Right lobe of liver (tissue), 4 donors: ENCODE results near the gene SMAD1.

Experiments
- POLR2A ChIP-seq: fragments of 450-650 bp; IDR thresholded peaks from one replicate; pipeline ENCODE4 v1.6.1; 2017; ENCODE audit warnings: antibody characterized with exemption, mild to moderate bottlenecking
- TF ChIP-seq, protein P1 (sequence below), 4 donors: fragments of 200-600 bp in 3 of 4; fragments of 450-650 bp in 1 of 4; IDR thresholded peaks; one replicate each; pipeline versions ENCODE4 v1.5.1 to v1.8.0; 2016 to 2022; ENCODE audit warnings: antibody characterized with exemption in 4 of 4, mild to moderate bottlenecking in 2 of 4
- donor health status: DM: no; HTN: no; CAD: no.
- donor health status: DM: no; HTN: no; CAD: no.
- donor health status: DM: no; HTN: yes; CAD: no.

- TF ChIP-seq, protein P1, sequence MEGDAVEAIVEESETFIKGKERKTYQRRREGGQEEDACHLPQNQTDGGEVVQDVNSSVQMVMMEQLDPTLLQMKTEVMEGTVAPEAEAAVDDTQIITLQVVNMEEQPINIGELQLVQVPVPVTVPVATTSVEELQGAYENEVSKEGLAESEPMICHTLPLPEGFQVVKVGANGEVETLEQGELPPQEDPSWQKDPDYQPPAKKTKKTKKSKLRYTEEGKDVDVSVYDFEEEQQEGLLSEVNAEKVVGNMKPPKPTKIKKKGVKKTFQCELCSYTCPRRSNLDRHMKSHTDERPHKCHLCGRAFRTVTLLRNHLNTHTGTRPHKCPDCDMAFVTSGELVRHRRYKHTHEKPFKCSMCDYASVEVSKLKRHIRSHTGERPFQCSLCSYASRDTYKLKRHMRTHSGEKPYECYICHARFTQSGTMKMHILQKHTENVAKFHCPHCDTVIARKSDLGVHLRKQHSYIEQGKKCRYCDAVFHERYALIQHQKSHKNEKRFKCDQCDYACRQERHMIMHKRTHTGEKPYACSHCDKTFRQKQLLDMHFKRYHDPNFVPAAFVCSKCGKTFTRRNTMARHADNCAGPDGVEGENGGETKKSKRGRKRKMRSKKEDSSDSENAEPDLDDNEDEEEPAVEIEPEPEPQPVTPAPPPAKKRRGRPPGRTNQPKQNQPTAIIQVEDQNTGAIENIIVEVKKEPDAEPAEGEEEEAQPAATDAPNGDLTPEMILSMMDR (IDR thresholded peaks at IDR 0.05), result no peak
- peak; percentile 89 for TF ChIP-seq POLR2A
Measured at GRCh38 chr4:145481164-145481941, at the start of gene SMAD1.
